Mesothelial cell of epicardium (in vitro differentiated cells): Measurements from ENCODE around the gene EFCAB9. TPM values are rescaled to one million over a fixed set of nuclear protein-coding genes. Genes with fewer than 3 reads are reported as not detected.

Source experiments
- DNase-seq, 2 experiments: peaks; one replicate each; pipeline ENCODE4 v3.0.0; 2021; ENCODE audit warnings: low spot score in 2 of 2; ENCODE audit not compliant: unreplicated experiment in 2 of 2
- H3K27ac Mint-ChIP-seq: 2 replicates; pipeline ENCODE4 v1.8.0; 2021; ENCODE audit warnings: mixed read lengths
- H3K27me3 Mint-ChIP-seq: 2 replicates; pipeline ENCODE4 v1.8.0; 2021; ENCODE audit warnings: low read depth, mixed read lengths
- H3K36me3 Mint-ChIP-seq: 2 replicates; pipeline ENCODE4 v1.8.0; 2021; ENCODE audit warnings: mixed read lengths
- H3K4me1 Mint-ChIP-seq: 2 replicates; pipeline ENCODE4 v1.8.0; 2021; ENCODE audit warnings: mixed read lengths
- H3K4me3 Mint-ChIP-seq: 2 replicates; pipeline ENCODE4 v1.8.0; 2021; ENCODE audit warnings: mild to moderate bottlenecking, moderate library complexity, mixed read lengths
- H3K9me3 Mint-ChIP-seq: 2 replicates; pipeline ENCODE4 v1.8.0; 2021; ENCODE audit warnings: mixed read lengths
- CTCF ChIP-seq: fragments of 200-600 bp; sonication (generic); IDR thresholded peaks from one replicate; pipeline ENCODE4 v1.5.0; 2021; ENCODE audit warnings: antibody characterized with exemption; ENCODE audit not compliant: unreplicated experiment
- total RNA-seq: library from RNA; stranded (reverse); gene quantifications from 3 replicates; pipeline ENCODE4 v1.2.1, GENCODE V29; 2021

Gene EFCAB9
- total RNA-seq, 1 donor from 2014 or later, result not detected

GRCh38 chr5:172223901-172224873 lies 30.2 kb downstream of the EFCAB9 start:
- H3K4me1 Mint-ChIP-seq, result no peaks in the 10 kb centered on the region
- H3K4me3 Mint-ChIP-seq, result no peak overlapping the region
- TF ChIP-seq CTCF, result no peak
- no peaks in the 10 kb centered on the region for H3K27me3 Mint-ChIP-seq
- peaks cover 13% of the 10 kb centered on the region for H3K9me3 Mint-ChIP-seq
- DNase-seq, result no peak
- peaks cover 54% of the 10 kb centered on the region for H3K36me3 Mint-ChIP-seq
- peak overlapping the region; percentile 52 for H3K27ac Mint-ChIP-seq

GRCh38 chr5:172224996-172225395 lies 31.0 kb downstream of the EFCAB9 start:
- H3K36me3 Mint-ChIP-seq, result peaks cover 49% of the 10 kb centered on the region
- H3K9me3 Mint-ChIP-seq, result peaks cover 5% of the 10 kb centered on the region
- H3K27me3 Mint-ChIP-seq, result no peaks in the 10 kb centered on the region
- no peaks in the 10 kb centered on the region for H3K4me1 Mint-ChIP-seq
- H3K27ac Mint-ChIP-seq, result peak overlapping the region; percentile 23
- no peak overlapping the region for H3K4me3 Mint-ChIP-seq
- TF ChIP-seq CTCF, result no peak
- DNase-seq, result no peak

GRCh38 chr5:172229904-172230303 lies 35.9 kb downstream of the EFCAB9 start:
- Mint-ChIP-seq H3K27me3 (no peaks in the 10 kb centered on the region), H3K36me3 (peaks cover 33% of the 10 kb centered on the region), H3K27ac (peak overlapping the region; percentile 69), H3K4me1 (no peaks in the 10 kb centered on the region), H3K4me3 (no peak overlapping the region), H3K9me3 (no peaks in the 10 kb centered on the region)
- no peak for DNase-seq
- no peak for TF ChIP-seq CTCF

GRCh38 chr5:172234031-172234430 lies 40.1 kb downstream of the EFCAB9 start:
- Mint-ChIP-seq H3K9me3 (no peaks in the 10 kb centered on the region), H3K36me3 (peaks cover 22% of the 10 kb centered on the region), H3K27me3 (no peaks in the 10 kb centered on the region), H3K4me1 (peaks cover 24% of the 10 kb centered on the region), H3K4me3 (no peak overlapping the region), H3K27ac (no peak overlapping the region)
- no peak for TF ChIP-seq CTCF
- DNase-seq, result no peak

GRCh38 chr5:172235132-172235780 lies 41.3 kb downstream of the EFCAB9 start:
- H3K36me3 Mint-ChIP-seq, result peaks cover 16% of the 10 kb centered on the region
- no peak for DNase-seq
- no peaks in the 10 kb centered on the region for H3K9me3 Mint-ChIP-seq
- H3K27ac Mint-ChIP-seq, result peak overlapping the region; percentile 57
- peaks cover 24% of the 10 kb centered on the region for H3K4me1 Mint-ChIP-seq
- no peak for TF ChIP-seq CTCF
- H3K27me3 Mint-ChIP-seq, result no peaks in the 10 kb centered on the region
- no peak overlapping the region for H3K4me3 Mint-ChIP-seq
